SIG-M5 (cell line): ENCODE data around the gene PLB1.

ENCODE experiments used
- DNase-seq: peaks from one replicate; lab custom pipeline; 2025; lab: John Stamatoyannopoulos, UW

PLB1 gene

DNA sequence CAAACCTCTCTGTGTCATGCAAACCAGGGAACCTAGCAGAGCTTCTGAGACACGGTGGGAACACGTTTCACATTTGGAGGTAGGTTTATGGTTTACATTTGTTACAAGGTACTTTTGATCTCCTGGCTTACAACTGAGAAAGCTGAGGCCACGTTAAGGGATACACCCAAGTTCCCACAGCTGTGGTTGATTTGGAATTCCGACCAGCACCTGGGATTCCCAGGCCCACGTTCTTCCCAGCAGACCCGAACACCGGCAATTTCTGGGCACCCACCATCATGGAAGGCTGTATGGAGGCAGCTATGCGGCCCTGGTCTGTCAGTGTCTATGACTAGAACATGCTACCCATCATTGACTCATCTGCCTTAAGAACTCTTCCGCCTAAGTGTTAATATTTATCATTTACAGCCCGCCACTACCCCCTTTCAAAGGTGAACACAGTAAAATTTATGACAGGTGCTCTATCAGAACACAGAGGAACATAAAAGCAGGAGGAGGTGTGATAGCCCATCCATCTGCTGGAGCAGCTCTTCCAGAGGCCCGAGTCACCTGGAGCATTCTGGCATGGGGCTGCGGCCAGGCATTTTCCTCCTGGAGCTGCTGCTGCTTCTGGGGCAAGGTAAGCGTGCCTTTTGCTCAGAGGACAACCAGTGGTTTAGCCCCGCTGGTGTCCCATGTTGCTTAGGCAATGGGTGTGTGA, at the start of gene PLB1:
PLB1 (plus strand) TSS at position 510 of the 700 bp plus-strand sequence; CDS start at position 565, 55 bp downstream.
- no peak for DNase-seq

DNA sequence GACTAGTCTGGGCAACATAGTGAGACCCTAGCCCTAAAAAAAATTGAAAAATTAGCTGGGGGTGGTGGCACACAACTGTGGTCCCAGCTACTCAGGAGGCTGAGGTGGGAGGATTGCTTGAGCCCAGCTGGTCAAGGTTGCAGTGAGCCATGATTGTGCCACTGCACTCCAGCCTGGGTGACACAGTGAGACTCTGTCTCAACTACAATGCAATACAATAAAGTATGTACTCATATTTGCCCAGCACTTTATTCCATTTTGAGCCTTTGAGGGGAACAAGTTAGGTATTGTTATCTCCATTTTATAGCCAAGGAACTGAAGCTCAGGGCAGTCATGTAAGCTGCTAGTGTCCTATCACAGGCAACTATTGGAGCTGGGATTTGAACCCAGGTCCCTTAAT, 49.3 kb upstream of the PLB1 start:
- DNase-seq = no peak

DNA sequence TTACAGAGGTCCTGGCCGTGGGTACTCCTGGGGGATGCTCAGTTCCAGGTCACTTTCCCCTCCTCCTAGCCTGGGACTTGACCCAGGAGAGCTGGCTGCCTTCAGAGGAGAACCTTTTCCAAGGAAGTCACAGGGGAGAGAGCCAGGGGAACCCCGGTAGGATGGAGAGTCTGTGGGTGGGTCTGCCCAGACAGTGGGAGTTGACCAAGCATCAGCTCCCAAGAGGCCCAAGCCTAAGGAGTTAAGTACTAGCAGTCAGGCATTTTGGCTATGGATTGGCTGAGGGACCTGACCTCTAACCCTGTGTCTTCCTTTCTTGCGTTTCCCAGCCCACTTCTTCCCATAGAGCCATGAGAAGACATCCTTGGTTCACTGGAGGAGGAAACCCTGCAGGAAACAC, 48.8 kb upstream of the PLB1 start:
- no peak for DNase-seq

- peak; percentile 97 for DNase-seq
These were observed 47.7 kb upstream of the PLB1 start for GRCh38 chr2:28447943-28448792.

GRCh38 chr2:28448793-28449100, 47.1 kb upstream of the PLB1 start:
- no peak for DNase-seq

- DNase-seq = no peak
These were observed 46.8 kb upstream of the PLB1 start for GRCh38 chr2:28449126-28449487.

GRCh38 chr2:28449488-28450395, 46.1 kb upstream of the PLB1 start:
- no peak for DNase-seq

GRCh38 chr2:28450901-28451565, 44.8 kb upstream of the PLB1 start:
- DNase-seq = no peak

DNA sequence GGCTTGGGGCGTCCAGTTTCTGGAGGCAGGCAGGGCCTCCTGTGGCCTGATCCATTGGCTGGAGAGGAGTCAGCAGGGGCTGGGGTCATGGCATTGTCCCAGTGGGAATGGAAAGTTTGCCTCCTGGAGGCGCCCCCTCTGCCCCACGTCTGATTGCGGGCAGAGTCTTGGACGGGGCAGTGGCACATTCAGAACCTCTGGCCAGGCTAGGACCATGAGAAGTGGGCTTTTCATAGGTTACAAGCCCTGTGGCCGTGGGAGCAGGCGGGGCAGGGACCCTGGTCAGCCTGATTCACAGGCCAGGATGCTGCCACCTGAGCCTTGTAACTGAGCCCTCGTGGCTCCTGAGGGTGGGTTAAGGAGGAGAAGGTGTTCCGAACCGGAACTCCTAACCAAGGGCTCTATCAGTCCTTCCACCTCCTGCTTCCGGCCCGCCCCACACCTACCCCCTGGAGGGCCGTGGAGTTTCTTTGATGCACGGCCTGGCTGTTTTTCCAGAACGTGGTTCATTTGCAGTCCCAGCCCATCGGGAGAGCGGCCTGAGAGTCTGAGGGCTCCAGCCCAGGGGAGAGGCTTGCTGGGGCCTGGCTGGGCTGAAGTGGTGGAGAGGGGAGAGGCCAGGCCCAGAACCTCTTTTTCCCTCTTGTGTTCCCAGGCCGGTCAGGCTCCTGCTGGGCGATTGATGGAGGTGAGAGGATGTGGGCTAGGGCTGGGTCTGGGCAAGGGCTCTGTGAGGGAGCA, 43.9 kb upstream of the PLB1 start:
- DNase-seq = no peak

- no peak for DNase-seq
These were observed 43.3 kb upstream of the PLB1 start for GRCh38 chr2:28452534-28453081.

- DNase-seq = no peak
These were observed 42.5 kb upstream of the PLB1 start for GRCh38 chr2:28453396-28453795.

- DNase-seq = no peak
These were observed 41.6 kb upstream of the PLB1 start for GRCh38 chr2:28454016-28454930.

DNA sequence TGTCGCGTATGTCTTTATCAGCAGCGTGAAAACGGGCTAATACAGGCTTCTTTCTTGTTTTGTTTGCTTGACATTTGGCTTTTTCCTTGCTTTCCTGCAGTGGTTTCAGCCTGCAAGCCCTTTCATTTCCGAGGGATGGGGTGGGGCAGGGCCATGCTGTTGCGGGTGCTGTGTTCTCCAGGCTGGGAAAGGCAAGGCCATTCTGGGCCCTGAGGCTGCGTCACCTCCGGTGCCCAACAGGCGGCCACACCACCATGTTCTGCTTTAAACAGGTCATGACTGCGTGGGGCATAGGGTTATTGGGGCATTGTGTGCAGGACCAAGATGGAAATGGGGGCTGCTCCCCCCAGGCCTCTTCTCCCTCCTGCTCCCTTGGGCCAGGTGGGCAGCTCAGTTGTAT, 38.6 kb upstream of the PLB1 start:
- no peak for DNase-seq

DNA sequence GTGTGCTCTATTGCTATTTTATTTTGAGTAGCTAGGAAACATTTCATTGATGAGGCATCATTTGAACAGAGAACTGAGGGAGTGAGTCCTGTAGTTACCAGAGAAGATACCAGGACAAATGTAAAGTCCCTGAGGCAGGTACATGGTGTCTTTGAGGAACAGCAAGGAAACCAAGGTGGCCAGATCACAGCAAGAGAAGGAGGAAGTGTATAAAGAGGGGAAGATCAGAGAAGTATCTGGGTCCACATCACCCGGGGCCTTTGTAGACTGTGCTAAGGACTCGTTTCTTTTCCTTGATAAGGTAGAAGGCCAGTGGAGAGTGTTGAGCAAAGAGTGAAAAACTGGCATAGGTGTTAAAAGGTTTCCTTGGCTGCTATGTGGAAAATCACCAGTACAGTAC, 34.8 kb upstream of the PLB1 start:
- DNase-seq = no peak

DNA sequence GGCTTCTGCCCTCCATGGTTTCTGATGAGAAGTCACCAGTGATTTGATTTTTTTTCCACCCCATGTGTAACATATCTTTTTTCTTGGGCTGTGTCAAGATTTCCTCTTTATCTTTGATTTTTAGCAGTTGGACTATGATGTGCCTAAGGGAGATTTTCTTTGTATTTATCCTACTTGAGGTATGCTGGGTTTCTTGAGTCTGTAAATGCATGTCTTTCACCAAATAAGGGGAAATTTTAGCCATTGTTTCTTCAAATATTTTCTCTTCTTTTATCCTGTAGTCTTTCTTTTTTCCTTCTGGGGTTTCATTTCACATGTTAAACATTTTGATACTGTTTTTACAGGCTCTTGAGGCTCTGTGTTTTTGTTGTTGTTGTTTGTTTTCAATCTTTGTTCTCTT, 33.7 kb upstream of the PLB1 start:
- no peak for DNase-seq

DNA sequence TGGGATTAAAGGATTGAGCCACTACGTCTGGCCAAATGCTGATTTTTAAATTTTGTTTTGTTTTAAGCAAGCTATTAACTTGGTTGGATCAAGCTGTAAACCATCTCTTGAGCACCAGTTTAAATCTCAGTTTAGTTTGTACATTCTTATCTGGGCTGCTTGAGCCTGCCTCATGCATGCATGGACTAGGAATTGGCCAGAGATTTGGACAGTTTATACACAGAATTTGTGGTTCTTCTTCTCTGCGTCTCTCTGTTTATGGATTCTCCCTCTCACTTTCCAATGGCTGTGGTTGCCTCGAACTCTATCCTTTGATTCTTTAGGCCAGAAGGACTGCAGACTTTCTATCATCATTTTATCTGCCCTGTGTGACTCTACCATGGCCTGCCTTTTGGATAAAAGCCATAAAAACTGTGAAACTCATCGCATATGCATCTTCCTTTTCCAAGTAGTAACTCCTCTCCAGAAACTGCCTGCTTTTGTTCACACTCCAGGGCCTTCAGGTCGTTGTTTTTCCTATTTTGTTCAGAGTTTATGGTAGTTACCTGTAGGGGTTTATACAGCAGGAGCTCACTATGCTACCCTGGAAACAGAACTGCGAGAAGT, 32.5 kb upstream of the PLB1 start:
- no peak for DNase-seq

- peak; percentile 70 for DNase-seq
These were observed 32.0 kb upstream of the PLB1 start for GRCh38 chr2:28463893-28464292.

DNA sequence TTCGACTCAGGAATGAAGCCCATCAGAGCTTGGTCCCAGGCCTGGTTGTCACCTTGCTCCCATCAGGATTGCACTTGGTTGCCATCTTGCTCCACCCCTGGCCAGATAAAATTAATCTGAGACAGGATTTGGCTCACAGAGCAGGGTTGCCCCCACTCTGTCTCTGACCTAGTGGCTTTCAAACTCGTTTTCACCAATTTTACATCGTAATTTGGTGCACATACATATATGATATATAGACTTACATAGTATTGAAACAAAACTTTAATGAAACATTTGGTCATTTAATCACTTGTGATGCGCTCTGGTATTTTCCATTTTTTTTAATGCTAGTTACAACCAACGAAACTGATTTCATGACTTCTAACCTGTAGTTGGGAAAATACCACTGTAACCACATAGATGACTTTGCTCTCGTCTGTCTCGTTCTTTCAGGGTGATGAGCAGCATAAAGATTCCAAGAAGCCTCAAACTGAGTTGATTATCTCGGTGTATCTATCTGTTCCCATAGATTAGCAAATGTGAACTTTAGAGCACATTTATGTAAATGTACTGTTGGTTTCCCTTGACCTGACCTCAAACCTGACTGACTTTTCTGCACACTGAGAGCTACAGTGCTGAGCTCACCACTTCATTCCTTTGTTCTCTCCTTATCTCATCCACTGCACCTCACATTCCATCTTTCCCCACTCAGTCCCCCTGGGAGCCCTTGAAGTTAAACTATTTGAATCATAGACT, 30.5 kb upstream of the PLB1 start:
- DNase-seq = no peak

- DNase-seq = no peak
These were observed 26.6 kb upstream of the PLB1 start for GRCh38 chr2:28469304-28469703.
